MM.1S (cell line): ENCODE measurements around the gene ZNF30.

Source experiments
- DNase-seq: peaks from one replicate; pipeline ENCODE4 v3.0.0-alpha.2; 2015
- H2AFZ ChIP-seq: fragments of 300-600 bp; sonication (generic); 2 replicates; pipeline ENCODE4 v1.6.0; 2016; ENCODE audit warnings: antibody characterized with exemption, low read length
- H3F3A ChIP-seq: fragments of 300-600 bp; sonication (generic); 2 replicates; pipeline ENCODE4 v1.6.1; 2016; ENCODE audit warnings: mild to moderate bottlenecking, antibody characterized with exemption, low read length, moderate library complexity, mixed read lengths; ENCODE audit not compliant: insufficient read depth
- H3K27ac ChIP-seq: fragments of 300-600 bp; sonication (generic); 2 replicates; pipeline ENCODE4 v1.5.1; 2016; ENCODE audit warnings: mild to moderate bottlenecking, low read length
- H3K27me3 ChIP-seq: fragments of 300-600 bp; sonication (generic); replicated peaks from 2 replicates; pipeline ENCODE4 v1.6.0; 2016; ENCODE audit warnings: low read length; ENCODE audit not compliant: insufficient read depth
- H3K36me3 ChIP-seq: fragments of 300-600 bp; sonication (generic); replicated peaks from 2 replicates; pipeline ENCODE4 v1.6.1; 2016; ENCODE audit warnings: mild to moderate bottlenecking, low read length, mixed read lengths; ENCODE audit not compliant: insufficient read depth
- H3K4me1 ChIP-seq: fragments of 300-600 bp; sonication (generic); 2 replicates; pipeline ENCODE4 v1.6.1; 2016; ENCODE audit warnings: low read length, mixed read lengths
- H3K4me2 ChIP-seq: fragments of 300-600 bp; sonication (generic); 2 replicates; pipeline ENCODE4 v1.6.0; 2016; ENCODE audit warnings: low read depth, low read length
- H3K4me3 ChIP-seq: fragments of 300-600 bp; sonication (generic); 2 replicates; pipeline ENCODE4 v1.5.1; 2016; ENCODE audit warnings: low read length, mixed read lengths
- H3K79me2 ChIP-seq: fragments of 300-600 bp; sonication (generic); 2 replicates; pipeline ENCODE4 v1.6.1; 2016; ENCODE audit warnings: mixed run types, low read length, mixed read lengths
- H3K9ac ChIP-seq: fragments of 300-600 bp; sonication (generic); 2 replicates; pipeline ENCODE4 v1.6.1; 2016; ENCODE audit warnings: low read length, mixed read lengths
- H3K9me2 ChIP-seq: fragments of 300-600 bp; sonication (generic); replicated peaks from 2 replicates; pipeline ENCODE4 v1.6.1; 2016; ENCODE audit warnings: mild to moderate bottlenecking, low read length, mixed read lengths; ENCODE audit not compliant: insufficient read depth
- H3K9me3 ChIP-seq: fragments of 300-600 bp; sonication (generic); replicated peaks from 2 replicates; pipeline ENCODE4 v1.6.1; 2016; ENCODE audit warnings: mild to moderate bottlenecking, low read length, mixed read lengths; ENCODE audit not compliant: insufficient read depth
- H4K20me1 ChIP-seq: fragments of 300-600 bp; sonication (generic); 2 replicates; pipeline ENCODE4 v1.6.1; 2016; ENCODE audit warnings: mild to moderate bottlenecking, low read length, moderate library complexity, mixed read lengths; ENCODE audit not compliant: insufficient read depth
- EZH2 ChIP-seq: fragments of 300-600 bp; sonication (generic); optimal IDR thresholded peaks from 2 replicates; pipeline ENCODE3; 2017; ENCODE audit warnings: low read depth, mild to moderate bottlenecking, antibody characterized with exemption, low read length, mixed read lengths
- EZH2phosphoT487 ChIP-seq: fragments of 300-600 bp; sonication (generic); IDR thresholded peaks from 2 replicates; pipeline ENCODE4 v1.6.1; 2018; ENCODE audit warnings: antibody characterized with exemption, low read length
- TF ChIP-seq, protein P1 (sequence below): fragments of 300-600 bp; sonication (generic); IDR thresholded peaks from 2 replicates; pipeline ENCODE4 v1.5.1; 2016; ENCODE audit warnings: antibody characterized with exemption, low read length, mixed read lengths

Gene ZNF30

DNA sequence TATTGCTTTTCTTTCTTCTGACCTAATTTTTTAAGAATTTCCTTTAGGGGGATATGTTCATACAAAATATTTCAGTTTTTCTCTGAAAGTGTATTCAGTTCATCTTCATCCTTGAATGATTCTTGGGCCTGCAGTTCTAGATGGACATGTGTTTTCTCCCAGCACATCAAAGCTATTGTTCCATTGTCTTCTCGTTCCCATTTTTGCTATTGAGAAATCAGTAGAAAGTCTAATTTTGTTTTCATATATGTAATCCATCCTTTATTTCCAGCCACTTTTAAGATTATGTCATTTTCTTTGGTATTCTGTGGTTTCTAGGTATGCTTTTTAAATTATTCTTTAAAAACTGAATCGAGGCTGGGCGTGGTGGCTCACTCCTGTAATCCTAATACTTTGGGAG, 57.6 kb downstream of the ZNF30 start:
- Histone ChIP-seq H3K4me2 (no peak overlapping the region), H3K79me2 (no peaks in the 10 kb centered on the region), H3K9me2 (no peaks in the 10 kb centered on the region), H3F3A (no peaks in the 10 kb centered on the region), H3K9ac (no peak overlapping the region), H3K27ac (no peak overlapping the region), H3K4me3 (no peak overlapping the region), H3K36me3 (no peaks in the 10 kb centered on the region), H3K27me3 (peaks cover 37% of the 10 kb centered on the region), H3K9me3 (no peaks in the 10 kb centered on the region), H4K20me1 (no peaks in the 10 kb centered on the region), H3K4me1 (no peaks in the 10 kb centered on the region), H2AFZ (no peak overlapping the region)
- no peak for DNase-seq
- no peak for TF ChIP-seq EZH2
- TF ChIP-seq, protein P1, sequence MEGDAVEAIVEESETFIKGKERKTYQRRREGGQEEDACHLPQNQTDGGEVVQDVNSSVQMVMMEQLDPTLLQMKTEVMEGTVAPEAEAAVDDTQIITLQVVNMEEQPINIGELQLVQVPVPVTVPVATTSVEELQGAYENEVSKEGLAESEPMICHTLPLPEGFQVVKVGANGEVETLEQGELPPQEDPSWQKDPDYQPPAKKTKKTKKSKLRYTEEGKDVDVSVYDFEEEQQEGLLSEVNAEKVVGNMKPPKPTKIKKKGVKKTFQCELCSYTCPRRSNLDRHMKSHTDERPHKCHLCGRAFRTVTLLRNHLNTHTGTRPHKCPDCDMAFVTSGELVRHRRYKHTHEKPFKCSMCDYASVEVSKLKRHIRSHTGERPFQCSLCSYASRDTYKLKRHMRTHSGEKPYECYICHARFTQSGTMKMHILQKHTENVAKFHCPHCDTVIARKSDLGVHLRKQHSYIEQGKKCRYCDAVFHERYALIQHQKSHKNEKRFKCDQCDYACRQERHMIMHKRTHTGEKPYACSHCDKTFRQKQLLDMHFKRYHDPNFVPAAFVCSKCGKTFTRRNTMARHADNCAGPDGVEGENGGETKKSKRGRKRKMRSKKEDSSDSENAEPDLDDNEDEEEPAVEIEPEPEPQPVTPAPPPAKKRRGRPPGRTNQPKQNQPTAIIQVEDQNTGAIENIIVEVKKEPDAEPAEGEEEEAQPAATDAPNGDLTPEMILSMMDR, result no peak
- TF ChIP-seq EZH2phosphoT487, result no peak

DNA sequence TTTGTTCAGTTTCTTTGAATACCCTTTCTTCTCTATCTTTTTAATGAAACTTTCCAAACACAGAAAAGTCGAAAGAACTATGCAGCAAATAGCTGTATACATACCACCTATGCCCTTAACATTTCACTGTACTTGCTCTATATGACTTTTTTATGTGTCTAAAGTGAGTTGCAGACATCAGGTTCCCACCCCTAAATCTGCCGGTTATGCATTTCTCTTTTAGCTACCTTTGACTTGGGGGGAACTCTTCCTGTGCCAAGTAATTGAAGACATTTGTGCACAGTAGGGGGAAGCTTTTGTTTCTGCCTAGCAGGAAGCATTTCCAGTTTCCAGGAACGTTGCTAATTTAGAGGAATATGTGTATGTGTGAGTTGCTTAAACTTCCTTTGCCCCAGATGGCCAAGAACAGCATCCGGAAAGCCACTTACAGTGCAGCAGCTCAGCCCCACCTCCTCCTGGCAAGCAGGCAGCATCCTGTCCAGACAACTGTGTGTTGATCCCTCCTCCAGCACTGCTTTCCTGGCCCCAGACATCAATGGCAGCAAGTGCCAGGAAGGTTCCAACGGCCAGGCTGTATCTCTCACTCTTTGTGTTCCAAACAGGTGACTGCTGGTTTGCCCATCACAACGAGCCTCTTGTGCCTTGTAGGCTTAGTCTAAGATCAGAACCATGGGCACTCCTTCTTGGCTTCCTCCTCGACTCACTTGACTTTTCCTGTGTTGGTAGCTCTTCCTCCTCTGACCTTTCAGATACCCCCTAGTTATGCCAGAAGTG, 58.7 kb downstream of the ZNF30 start:
- H3K9ac ChIP-seq, result no peak overlapping the region
- no peaks in the 10 kb centered on the region for H3K9me3 ChIP-seq
- no peaks in the 10 kb centered on the region for H3K4me1 ChIP-seq
- H3F3A ChIP-seq, result no peaks in the 10 kb centered on the region
- H3K9me2 ChIP-seq, result no peaks in the 10 kb centered on the region
- DNase-seq, result no peak
- TF ChIP-seq EZH2phosphoT487 (no peak), EZH2 (no peak)
- TF ChIP-seq, protein P1, result no peak
- no peak overlapping the region for H3K4me3 ChIP-seq
- H2AFZ ChIP-seq, result no peak overlapping the region
- H3K27ac ChIP-seq, result no peak overlapping the region
- peaks cover 29% of the 10 kb centered on the region for H3K27me3 ChIP-seq
- no peaks in the 10 kb centered on the region for H3K36me3 ChIP-seq
- no peak overlapping the region for H3K4me2 ChIP-seq
- H4K20me1 ChIP-seq, result no peaks in the 10 kb centered on the region
- H3K79me2 ChIP-seq, result no peaks in the 10 kb centered on the region

DNA sequence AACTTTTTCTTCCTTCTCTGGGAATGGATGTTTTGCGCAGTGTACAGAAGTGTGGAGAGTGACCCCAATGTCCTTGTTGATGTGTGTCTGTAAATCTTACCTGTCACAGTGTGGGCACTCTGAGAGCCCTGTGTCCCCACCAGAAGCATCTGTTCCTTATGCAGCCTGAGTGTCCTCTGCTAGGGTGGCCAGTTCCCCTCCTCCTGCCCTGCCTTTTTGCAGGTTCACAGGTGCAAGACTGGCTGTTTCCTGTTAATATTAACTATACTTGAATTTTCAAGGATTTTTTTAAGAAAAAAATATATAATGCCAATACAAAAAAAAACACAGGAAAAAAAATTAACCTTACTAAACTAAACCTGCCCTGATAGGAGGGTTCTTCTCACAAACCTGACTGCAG, 61.4 kb downstream of the ZNF30 start:
- Histone ChIP-seq H2AFZ (no peak overlapping the region), H3K9me3 (no peaks in the 10 kb centered on the region), H3K27ac (no peak overlapping the region), H3K9me2 (no peaks in the 10 kb centered on the region), H3K4me2 (no peak overlapping the region), H3K4me3 (no peak overlapping the region), H3K27me3 (peaks cover 16% of the 10 kb centered on the region), H3F3A (no peaks in the 10 kb centered on the region), H3K9ac (no peak overlapping the region), H3K4me1 (no peaks in the 10 kb centered on the region), H4K20me1 (no peaks in the 10 kb centered on the region), H3K36me3 (no peaks in the 10 kb centered on the region), H3K79me2 (no peaks in the 10 kb centered on the region)
- DNase-seq, result no peak
- TF ChIP-seq, protein P1, result no peak
- TF ChIP-seq EZH2phosphoT487, result no peak
- TF ChIP-seq EZH2, result no peak
